Stimulated activated CD4-positive, alpha-beta T cell treated with anti-CD3 and anti-CD28 coated beads, Interleukin-15, amount 100 ng/mL, for 24 hours (primary cell): ENCODE results near the gene CCDC30.

Experiments used
- DNase-seq: peaks from one replicate; pipeline ENCODE4 v3.0.0-alpha.2; 2020

CCDC30 gene

GRCh38 chr1:42703888-42704464, 240.9 kb downstream of the CCDC30 start:
- DNase-seq: no peak
